ENCODE results near the gene POU2F2.

POU2F2 gene

GRCh38 chr19:42120276-42120980 lies 11.8 kb downstream of the POU2F2 start:
- H2AFZ ChIP-seq (ENCODE audit: low read depth, low read length, severe bottlenecking) = no peak overlapping the region
- TF ChIP-seq CTCF (IDR thresholded peaks at IDR 0.05; ENCODE audit: insufficient read depth, low read length, poor library complexity, severe bottlenecking) (no peak), EZH2phosphoT487 (conservative IDR thresholded peaks at IDR 0.05; ENCODE audit: low read length) (no peak)
- H3K79me2 ChIP-seq (ENCODE audit: insufficient read depth, low read length) = peaks cover 31% of the 10 kb centered on the region
- H3K9me3 ChIP-seq (ENCODE audit: insufficient read depth, low read length) = no peaks in the 10 kb centered on the region
- H3K36me3 ChIP-seq (ENCODE audit: low read length) = peaks cover 10% of the 10 kb centered on the region; the same call in 1 of the 2 replicates
- H3K27ac ChIP-seq (ENCODE audit: low read depth, low read length) = peak overlapping the region; percentile 96
- H3K9me2 ChIP-seq (replicated peaks; ENCODE audit: insufficient read depth, low read length) = no peaks in the 10 kb centered on the region
- peak overlapping the region; percentile 58 for H3K9ac ChIP-seq (ENCODE audit: low read length)
- peak overlapping the region; percentile 49 for H3K4me2 ChIP-seq (ENCODE audit: low read depth, low read length, poor library complexity, severe bottlenecking)
- H3F3A ChIP-seq (ENCODE audit: insufficient read depth) = peaks cover 60% of the 10 kb centered on the region
- no peaks in the 10 kb centered on the region for H4K20me1 ChIP-seq (ENCODE audit: low read depth, low read length)
- no peak overlapping the region for H3K4me3 ChIP-seq (ENCODE audit: insufficient read depth, low read length, poor library complexity, severe bottlenecking)
- no peaks in the 10 kb centered on the region for H3K27me3 ChIP-seq (ENCODE audit: low read length)

GRCh38 chr19:42117076-42117475 lies 15.2 kb downstream of the POU2F2 start:
- no peak overlapping the region for H3K27ac ChIP-seq (ENCODE audit: low read depth, low read length)
- H3K27me3 ChIP-seq (ENCODE audit: low read length) = no peaks in the 10 kb centered on the region
- H3K9me3 ChIP-seq (ENCODE audit: insufficient read depth, low read length) = no peaks in the 10 kb centered on the region
- H3K4me2 ChIP-seq (ENCODE audit: low read depth, low read length, poor library complexity, severe bottlenecking) = no peak overlapping the region
- no peak overlapping the region for H2AFZ ChIP-seq (ENCODE audit: low read depth, low read length, severe bottlenecking)
- no peaks in the 10 kb centered on the region for H4K20me1 ChIP-seq (ENCODE audit: low read depth, low read length)
- no peak overlapping the region for H3K9ac ChIP-seq (ENCODE audit: low read length)
- H3K9me2 ChIP-seq (replicated peaks; ENCODE audit: insufficient read depth, low read length) = no peaks in the 10 kb centered on the region
- TF ChIP-seq EZH2phosphoT487 (conservative IDR thresholded peaks at IDR 0.05; ENCODE audit: low read length) = no peak
- no peak for TF ChIP-seq CTCF (IDR thresholded peaks at IDR 0.05; ENCODE audit: insufficient read depth, low read length, poor library complexity, severe bottlenecking)
- no peak overlapping the region for H3K4me3 ChIP-seq (ENCODE audit: insufficient read depth, low read length, poor library complexity, severe bottlenecking)
- H3K36me3 ChIP-seq (ENCODE audit: low read length) = 0 out of 2 replicates have a peak, but pooled peaks cover 4% of the 10 kb centered on the region
- peaks cover 51% of the 10 kb centered on the region for H3F3A ChIP-seq (ENCODE audit: insufficient read depth)
- no peaks in the 10 kb centered on the region for H3K79me2 ChIP-seq (ENCODE audit: insufficient read depth, low read length)

GRCh38 chr19:42116308-42117075 lies 15.8 kb downstream of the POU2F2 start:
- no peaks in the 10 kb centered on the region for H3K27me3 ChIP-seq (ENCODE audit: low read length)
- no peaks in the 10 kb centered on the region for H3K9me3 ChIP-seq (ENCODE audit: insufficient read depth, low read length)
- H3K4me2 ChIP-seq (ENCODE audit: low read depth, low read length, poor library complexity, severe bottlenecking) = peak overlapping the region; percentile 62
- peak overlapping the region; percentile 47; the same call in 1 of the 2 replicates for H3K9ac ChIP-seq (ENCODE audit: low read length)
- no peak overlapping the region for H2AFZ ChIP-seq (ENCODE audit: low read depth, low read length, severe bottlenecking)
- peaks cover 47% of the 10 kb centered on the region for H3F3A ChIP-seq (ENCODE audit: insufficient read depth)
- no peaks in the 10 kb centered on the region for H3K9me2 ChIP-seq (replicated peaks; ENCODE audit: insufficient read depth, low read length)
- 0 out of 2 replicates have a peak, but pooled peaks cover 4% of the 10 kb centered on the region for H3K36me3 ChIP-seq (ENCODE audit: low read length)
- H4K20me1 ChIP-seq (ENCODE audit: low read depth, low read length) = no peaks in the 10 kb centered on the region
- H3K4me3 ChIP-seq (ENCODE audit: insufficient read depth, low read length, poor library complexity, severe bottlenecking) = no peak overlapping the region
- no peaks in the 10 kb centered on the region for H3K79me2 ChIP-seq (ENCODE audit: insufficient read depth, low read length)
- TF ChIP-seq EZH2phosphoT487 (conservative IDR thresholded peaks at IDR 0.05; ENCODE audit: low read length) (no peak), CTCF (IDR thresholded peaks at IDR 0.05; ENCODE audit: insufficient read depth, low read length, poor library complexity, severe bottlenecking) (no peak)
- peak overlapping the region; percentile 96 for H3K27ac ChIP-seq (ENCODE audit: low read depth, low read length)
